GM21717 (cell line): ENCODE data around the gene TMEM50B.
A peak's percentile ranks its signal among the peaks of the same experiment; 100 is the strongest.
"Not testable (repeated sequence)": the region's sequence is repeated elsewhere in the genome, so short reads cannot be mapped to it uniquely, and the experiment has no call there.

Experiments used
- ATAC-seq: cut with Tn5 transposase; IDR thresholded peaks from one replicate; pipeline ENCODE4 v1.9.1; 2021; ENCODE audit warnings: mild to moderate bottlenecking, moderate library complexity; ENCODE audit not compliant: unreplicated experiment

Gene TMEM50B

DNA sequence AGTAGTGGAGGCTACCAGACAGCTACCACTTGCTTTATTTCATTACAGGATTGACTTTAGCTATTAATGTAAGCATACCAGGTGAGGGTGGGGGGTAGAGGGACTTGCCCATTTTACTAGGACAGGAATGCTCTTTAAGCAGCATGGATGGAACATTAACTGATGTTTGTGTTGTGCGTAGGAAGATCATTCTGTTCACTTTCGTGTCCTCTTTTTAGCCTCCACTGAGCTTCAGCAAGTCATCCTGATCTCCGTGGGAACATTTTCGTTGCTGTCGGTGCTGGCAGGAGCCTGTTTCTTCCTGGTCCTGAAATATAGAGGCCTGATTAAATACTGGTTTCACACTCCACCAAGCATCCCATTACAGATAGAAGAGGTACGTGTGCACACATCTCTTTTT lies 47.3 kb downstream of the TMEM50B start:
- ATAC-seq = no peak

DNA sequence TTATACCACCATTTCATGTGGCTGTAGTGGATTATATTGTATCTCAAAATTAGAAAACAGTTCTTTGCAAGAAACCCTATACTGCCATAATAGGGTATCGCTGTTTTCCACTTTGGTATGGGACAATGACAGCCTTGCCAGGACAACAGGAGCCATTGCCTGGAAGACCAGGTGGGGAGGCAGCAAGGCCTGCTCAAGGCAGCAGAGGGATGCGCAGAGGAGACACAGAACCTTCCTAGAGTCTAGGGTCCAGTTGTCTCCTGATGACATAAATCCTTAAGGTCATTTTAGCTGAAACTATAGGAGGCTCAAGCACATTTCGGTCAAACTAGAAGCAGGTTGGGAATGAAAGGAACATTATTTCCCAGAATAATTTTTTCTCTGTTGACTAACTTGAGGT lies 48.9 kb downstream of the TMEM50B start:
- ATAC-seq = no peak

DNA sequence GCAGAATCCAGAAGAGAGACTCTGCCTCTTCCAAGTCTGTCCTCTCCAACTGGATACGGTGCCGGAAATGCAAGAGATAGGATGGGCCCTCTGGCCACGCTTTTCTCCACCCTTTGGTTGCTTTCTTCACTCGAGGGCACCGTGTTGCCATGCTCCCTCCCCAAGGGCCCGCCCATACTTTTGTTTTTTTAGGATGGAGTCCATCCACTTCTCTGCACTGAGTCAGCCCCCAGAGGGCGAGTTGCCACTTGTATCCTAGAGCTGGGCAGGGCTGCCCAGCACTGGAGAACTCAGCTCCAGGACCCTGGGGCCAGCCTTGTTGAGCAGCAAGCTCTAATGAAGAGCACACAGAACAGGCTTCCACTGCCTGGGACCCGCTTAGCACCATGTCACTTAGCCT lies 51.1 kb downstream of the TMEM50B start:
- ATAC-seq = no peak

DNA sequence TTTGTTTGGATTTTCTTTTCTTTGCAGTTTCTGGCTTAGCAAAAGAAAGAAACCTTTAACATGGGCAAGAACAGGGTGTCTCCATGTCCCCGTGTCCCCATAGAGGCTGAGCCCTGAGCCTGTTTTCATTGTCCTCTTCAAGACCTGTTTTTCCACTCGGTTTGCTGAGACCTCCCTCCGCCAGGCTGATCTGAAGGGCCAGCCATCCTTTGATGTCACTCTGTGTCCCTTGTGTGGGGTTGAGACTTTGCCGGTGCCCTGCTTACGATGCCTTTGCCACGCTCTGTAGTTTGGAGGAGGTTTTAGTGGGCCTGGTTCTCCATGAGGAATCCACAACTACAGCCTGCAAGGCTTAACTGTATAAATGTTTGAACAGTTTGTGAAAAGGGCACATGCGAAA lies 52.7 kb downstream of the TMEM50B start:
- ATAC-seq = no peak

GRCh38 chr21:33425825-33426224 lies 53.9 kb downstream of the TMEM50B start:
- ATAC-seq = no peak

DNA sequence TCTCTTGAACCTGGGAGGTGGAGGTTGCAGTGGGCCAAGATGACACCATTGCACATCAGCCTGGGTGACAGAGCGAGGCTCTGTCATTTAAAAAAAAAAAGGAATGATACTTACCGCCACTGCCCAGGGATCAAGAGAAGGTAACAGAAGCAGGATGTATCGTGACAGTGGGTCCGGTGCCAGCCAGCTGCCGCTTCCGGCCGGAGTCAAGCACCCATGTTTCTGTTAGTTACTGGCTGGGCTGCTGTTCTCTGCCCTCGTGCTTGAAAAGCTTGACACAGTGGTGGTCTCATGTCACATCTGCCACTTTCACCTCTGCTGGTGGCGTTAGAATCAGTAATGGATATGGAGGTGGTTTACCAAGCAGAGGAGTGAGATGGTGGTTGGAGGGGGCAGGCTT lies 55.6 kb downstream of the TMEM50B start:
- ATAC-seq = no peak

DNA sequence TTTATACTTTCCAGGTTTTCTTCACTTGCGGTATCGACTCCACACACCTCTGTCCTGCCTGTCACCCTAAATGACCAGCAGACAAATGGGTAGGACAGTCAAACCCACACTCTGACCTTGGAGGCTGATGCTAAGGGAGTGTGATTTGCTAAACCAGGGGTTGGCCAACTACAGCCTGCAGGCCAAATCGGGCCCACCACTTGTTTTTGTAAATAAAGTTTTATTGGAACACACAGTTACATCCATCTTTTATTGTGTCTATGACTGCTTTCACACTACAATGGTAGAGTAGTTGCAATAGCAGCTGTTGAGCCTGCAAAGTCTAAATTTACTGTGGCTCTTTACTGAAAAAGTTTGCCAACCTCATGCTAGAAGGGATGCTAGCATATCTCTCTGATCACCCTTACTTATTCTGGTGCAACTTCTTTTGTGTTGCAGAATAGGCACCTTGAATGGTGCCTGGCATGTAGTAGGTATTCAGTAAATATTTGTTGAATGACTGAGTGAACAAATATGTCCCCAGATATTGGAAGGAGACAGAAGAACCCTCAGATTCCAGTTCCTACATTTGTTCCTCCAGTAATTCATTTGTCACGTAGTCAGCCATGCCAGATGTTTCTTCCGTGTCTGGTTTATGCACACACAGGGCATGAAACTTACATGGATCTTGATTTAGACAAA lies 57.9 kb downstream of the TMEM50B start:
- no peak for ATAC-seq

- no peak for ATAC-seq
These were observed 60.1 kb downstream of the TMEM50B start for GRCh38 chr21:33419538-33420123.

DNA sequence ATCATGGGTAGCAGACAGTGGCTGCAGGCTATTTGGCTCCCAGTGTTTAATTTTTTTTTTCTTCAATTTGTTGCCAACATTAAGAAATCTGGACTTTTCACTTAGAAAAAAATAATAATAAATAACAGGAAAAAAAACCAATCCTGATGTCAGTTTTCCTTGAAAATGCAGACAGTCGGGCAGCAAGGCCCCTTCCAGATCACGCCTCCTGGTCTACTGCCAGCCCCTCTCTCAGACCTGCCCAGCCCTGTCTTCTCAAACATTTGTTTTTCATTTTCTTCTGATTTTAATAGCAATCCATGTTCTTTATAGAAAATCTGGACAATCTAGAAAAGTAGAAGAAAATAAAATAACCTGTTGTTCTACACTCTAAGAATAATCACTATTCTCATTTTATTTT lies 61.1 kb downstream of the TMEM50B start:
- no peak for ATAC-seq

GRCh38 chr21:33414926-33415325 lies 64.8 kb downstream of the TMEM50B start:
- ATAC-seq = no peak

GRCh38 chr21:33414068-33414467 lies 65.7 kb downstream of the TMEM50B start:
- no peak for ATAC-seq

DNA sequence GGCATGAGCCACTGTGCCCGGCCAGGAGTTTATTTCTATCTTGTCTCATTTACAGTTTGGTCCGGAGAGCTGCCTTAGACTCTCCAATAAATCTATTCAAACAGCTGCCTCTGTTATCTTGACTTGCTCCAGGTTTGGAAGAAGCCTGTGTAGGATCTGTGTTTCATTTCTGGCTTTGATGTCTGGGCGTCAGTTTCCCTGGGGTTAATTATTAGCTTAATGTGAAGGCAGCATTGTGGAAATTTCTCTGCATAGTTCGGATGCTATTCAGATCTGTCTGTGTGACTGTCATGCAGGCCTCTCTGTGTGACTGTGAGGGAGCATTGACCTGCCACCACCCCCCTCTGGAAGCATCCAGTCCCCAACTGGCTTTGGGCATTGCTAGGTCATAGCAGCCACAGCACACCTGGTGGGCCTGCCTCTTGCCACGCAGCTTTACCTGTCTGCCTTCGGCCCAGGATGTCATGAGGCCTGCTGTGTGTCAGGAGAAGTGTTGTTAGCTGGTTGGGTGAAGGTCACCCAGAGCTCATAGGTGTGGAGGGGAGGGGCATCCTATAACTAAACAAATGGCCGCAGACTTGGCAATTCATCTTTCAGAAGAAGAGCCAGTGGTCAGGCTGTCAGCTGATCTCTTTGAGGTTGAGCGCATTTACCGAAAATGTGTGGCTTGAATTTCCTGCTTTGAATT lies 66.8 kb downstream of the TMEM50B start:
- ATAC-seq = no peak

DNA sequence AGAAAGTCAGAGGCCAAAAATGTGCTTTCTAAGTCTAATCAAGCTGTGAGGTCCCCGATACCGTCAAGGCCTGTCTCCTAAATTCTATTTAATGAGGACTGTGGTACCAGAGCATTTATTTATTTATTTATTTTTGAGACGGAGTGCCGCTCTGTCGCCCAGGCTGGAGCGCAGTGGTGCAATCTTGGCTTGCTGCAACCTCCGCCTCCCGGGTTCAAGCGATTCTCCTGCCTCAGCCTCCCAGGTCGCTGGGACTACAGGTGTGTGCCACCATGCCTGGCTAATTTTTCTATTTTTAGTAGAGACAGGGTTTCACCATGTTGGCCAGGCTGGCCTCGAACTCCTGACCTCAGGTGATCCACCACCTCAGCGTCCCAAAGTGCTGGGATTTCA lies 67.3 kb downstream of the TMEM50B start:
- ATAC-seq = not testable (repeated sequence)

GRCh38 chr21:33411949-33412430 lies 67.8 kb downstream of the TMEM50B start:
- ATAC-seq = no peak

- ATAC-seq = no peak
These were observed 73.3 kb downstream of the TMEM50B start for GRCh38 chr21:33406493-33406892.

GRCh38 chr21:33403786-33404585 lies 75.8 kb downstream of the TMEM50B start:
- ATAC-seq = peak; percentile 36

GRCh38 chr21:33403128-33403785 lies 76.5 kb downstream of the TMEM50B start, which contains the start of gene IFNGR2:
TSS of gene IFNGR2 (plus strand) at chr21:33403413. CDS start at chr21:33403544, 131 bp downstream.
- ATAC-seq = no peak

GRCh38 chr21:33402001-33402979 lies 77.5 kb downstream of the TMEM50B start:
- no peak for ATAC-seq

DNA sequence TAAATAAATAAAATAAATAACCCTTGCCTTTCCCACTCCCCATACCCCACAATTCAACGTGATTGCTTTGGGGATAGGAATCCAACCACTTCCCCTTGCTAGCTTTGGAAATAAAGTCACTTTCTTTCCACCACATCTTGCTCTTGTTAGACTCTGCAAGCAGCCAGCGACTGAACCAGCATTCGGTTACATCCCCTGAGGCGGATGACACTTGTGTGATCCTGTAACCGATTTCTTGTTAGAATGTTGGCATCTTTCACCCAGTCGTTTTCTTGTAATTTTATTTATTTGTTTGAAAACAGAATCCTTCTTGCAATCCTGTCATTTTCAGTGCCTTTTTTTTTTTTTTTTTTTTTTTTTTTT lies 78.2 kb downstream of the TMEM50B start:
- no peak for ATAC-seq
